ENCODE results near the gene PNN. TPM values are rescaled to one million over a fixed set of nuclear protein-coding genes. Genes with fewer than 3 reads are reported as not detected.

The PNN gene
- total and polyA plus RNA-seq, 2 of the 8 experiments (the other 6 are each of a cell fraction or from before 2014, with no cell fraction given) = 27.5 to 121 TPM

GRCh38 chr14:39217214-39217879, 42.3 kb downstream of the PNN start (continued):
- TF ChIP-seq, protein P1, sequence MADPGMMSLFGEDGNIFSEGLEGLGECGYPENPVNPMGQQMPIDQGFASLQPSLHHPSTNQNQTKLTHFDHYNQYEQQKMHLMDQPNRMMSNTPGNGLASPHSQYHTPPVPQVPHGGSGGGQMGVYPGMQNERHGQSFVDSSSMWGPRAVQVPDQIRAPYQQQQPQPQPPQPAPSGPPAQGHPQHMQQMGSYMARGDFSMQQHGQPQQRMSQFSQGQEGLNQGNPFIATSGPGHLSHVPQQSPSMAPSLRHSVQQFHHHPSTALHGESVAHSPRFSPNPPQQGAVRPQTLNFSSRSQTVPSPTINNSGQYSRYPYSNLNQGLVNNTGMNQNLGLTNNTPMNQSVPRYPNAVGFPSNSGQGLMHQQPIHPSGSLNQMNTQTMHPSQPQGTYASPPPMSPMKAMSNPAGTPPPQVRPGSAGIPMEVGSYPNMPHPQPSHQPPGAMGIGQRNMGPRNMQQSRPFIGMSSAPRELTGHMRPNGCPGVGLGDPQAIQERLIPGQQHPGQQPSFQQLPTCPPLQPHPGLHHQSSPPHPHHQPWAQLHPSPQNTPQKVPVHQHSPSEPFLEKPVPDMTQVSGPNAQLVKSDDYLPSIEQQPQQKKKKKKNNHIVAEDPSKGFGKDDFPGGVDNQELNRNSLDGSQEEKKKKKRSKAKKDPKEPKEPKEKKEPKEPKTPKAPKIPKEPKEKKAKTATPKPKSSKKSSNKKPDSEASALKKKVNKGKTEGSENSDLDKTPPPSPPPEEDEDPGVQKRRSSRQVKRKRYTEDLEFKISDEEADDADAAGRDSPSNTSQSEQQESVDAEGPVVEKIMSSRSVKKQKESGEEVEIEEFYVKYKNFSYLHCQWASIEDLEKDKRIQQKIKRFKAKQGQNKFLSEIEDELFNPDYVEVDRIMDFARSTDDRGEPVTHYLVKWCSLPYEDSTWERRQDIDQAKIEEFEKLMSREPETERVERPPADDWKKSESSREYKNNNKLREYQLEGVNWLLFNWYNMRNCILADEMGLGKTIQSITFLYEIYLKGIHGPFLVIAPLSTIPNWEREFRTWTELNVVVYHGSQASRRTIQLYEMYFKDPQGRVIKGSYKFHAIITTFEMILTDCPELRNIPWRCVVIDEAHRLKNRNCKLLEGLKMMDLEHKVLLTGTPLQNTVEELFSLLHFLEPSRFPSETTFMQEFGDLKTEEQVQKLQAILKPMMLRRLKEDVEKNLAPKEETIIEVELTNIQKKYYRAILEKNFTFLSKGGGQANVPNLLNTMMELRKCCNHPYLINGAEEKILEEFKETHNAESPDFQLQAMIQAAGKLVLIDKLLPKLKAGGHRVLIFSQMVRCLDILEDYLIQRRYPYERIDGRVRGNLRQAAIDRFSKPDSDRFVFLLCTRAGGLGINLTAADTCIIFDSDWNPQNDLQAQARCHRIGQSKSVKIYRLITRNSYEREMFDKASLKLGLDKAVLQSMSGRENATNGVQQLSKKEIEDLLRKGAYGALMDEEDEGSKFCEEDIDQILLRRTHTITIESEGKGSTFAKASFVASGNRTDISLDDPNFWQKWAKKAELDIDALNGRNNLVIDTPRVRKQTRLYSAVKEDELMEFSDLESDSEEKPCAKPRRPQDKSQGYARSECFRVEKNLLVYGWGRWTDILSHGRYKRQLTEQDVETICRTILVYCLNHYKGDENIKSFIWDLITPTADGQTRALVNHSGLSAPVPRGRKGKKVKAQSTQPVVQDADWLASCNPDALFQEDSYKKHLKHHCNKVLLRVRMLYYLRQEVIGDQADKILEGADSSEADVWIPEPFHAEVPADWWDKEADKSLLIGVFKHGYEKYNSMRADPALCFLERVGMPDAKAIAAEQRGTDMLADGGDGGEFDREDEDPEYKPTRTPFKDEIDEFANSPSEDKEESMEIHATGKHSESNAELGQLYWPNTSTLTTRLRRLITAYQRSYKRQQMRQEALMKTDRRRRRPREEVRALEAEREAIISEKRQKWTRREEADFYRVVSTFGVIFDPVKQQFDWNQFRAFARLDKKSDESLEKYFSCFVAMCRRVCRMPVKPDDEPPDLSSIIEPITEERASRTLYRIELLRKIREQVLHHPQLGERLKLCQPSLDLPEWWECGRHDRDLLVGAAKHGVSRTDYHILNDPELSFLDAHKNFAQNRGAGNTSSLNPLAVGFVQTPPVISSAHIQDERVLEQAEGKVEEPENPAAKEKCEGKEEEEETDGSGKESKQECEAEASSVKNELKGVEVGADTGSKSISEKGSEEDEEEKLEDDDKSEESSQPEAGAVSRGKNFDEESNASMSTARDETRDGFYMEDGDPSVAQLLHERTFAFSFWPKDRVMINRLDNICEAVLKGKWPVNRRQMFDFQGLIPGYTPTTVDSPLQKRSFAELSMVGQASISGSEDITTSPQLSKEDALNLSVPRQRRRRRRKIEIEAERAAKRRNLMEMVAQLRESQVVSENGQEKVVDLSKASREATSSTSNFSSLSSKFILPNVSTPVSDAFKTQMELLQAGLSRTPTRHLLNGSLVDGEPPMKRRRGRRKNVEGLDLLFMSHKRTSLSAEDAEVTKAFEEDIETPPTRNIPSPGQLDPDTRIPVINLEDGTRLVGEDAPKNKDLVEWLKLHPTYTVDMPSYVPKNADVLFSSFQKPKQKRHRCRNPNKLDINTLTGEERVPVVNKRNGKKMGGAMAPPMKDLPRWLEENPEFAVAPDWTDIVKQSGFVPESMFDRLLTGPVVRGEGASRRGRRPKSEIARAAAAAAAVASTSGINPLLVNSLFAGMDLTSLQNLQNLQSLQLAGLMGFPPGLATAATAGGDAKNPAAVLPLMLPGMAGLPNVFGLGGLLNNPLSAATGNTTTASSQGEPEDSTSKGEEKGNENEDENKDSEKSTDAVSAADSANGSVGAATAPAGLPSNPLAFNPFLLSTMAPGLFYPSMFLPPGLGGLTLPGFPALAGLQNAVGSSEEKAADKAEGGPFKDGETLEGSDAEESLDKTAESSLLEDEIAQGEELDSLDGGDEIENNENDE (IDR thresholded peaks at IDR 0.05; ENCODE audit: insufficient replicate concordance, low read length) = no peak
